H1 (cell line): ENCODE measurements around the gene SPSB3. TPM values are rescaled to one million over a fixed set of nuclear protein-coding genes. Genes with fewer than 3 reads are reported as not detected.

Experiments used
- CTCF ChIA-PET: fragments of 300-600 bp; sonication (Branson Sonifier 250); formaldehyde crosslinking; loops from one replicate; lab custom pipeline; 2021; ENCODE audit not compliant: partially characterized antibody; lab: Charles Lee
- POLR2A ChIA-PET: fragments of 300-600 bp; sonication (Branson Sonifier 250); formaldehyde crosslinking; loops from one replicate; lab custom pipeline; 2021; ENCODE audit warnings: inconsistent platforms; ENCODE audit not compliant: partially characterized antibody; lab: Charles Lee
- DNase-seq, 2 experiments: peaks; one replicate each; pipeline versions ENCODE4 v3.0.0 to v3.0.0-alpha.2; 2010 to 2022; ENCODE audit warnings: low spot score in 2 of 2, low read depth in 1 of 2, mixed read lengths in 1 of 2
- FAIRE-seq: peaks from 2 replicates; lab custom pipeline; 2011; peaks lifted over from hg19 to GRCh38; lab: Jason Lieb, UNC
- H2AFZ ChIP-seq: 2 replicates; pipeline ENCODE4 v1.8.1; 2012; ENCODE audit warnings: low read length, inconsistent platforms
- H2AK5ac ChIP-seq: 2 replicates; pipeline ENCODE4 v1.6.1; 2013; ENCODE audit warnings: low read depth, low read length
- H2BK120ac ChIP-seq: replicated peaks from 2 replicates; pipeline ENCODE3; 2013; ENCODE audit warnings: low read depth, low read length, inconsistent platforms
- H2BK12ac ChIP-seq: 2 replicates; pipeline ENCODE4 v1.6.1; 2013; ENCODE audit warnings: low read depth, low read length
- H2BK15ac ChIP-seq: 2 replicates; pipeline ENCODE4 v1.6.1; 2013; ENCODE audit warnings: low read length
- H2BK20ac ChIP-seq: 2 replicates; pipeline ENCODE4 v1.6.1; 2013; ENCODE audit warnings: low read length
- H2BK5ac ChIP-seq: 2 replicates; pipeline ENCODE4 v1.6.1; 2013; ENCODE audit warnings: low read depth, low read length
- H3K14ac ChIP-seq: 2 replicates; pipeline ENCODE4 v1.6.1; 2013; ENCODE audit warnings: inconsistent platforms; ENCODE audit not compliant: insufficient read length
- H3K18ac ChIP-seq: 2 replicates; pipeline ENCODE4 v1.6.1; 2013; ENCODE audit warnings: low read length; ENCODE audit errors: extremely low read depth
- H3K23ac ChIP-seq: 2 replicates; pipeline ENCODE4 v1.6.1; 2013; ENCODE audit warnings: inconsistent platforms; ENCODE audit not compliant: insufficient read length
- H3K23me2 ChIP-seq: 2 replicates; pipeline ENCODE4 v1.6.1; 2013; ENCODE audit warnings: low read depth, low read length
- H3K27ac ChIP-seq: 2 replicates; pipeline ENCODE4 v1.6.1; 2011; ENCODE audit warnings: low read depth, low read length, inconsistent platforms
- H3K27me3 ChIP-seq, 4 experiments: replicated peaks in 1 of 4; 1 replicate in 1 of 4; 2 replicates in 3 of 4; pipeline versions ENCODE4 v1.6.1 to v1.8.1; 2011 to 2013; ENCODE audit warnings: low read length in 3 of 4, mild to moderate bottlenecking in 3 of 4, inconsistent platforms in 2 of 4, mixed read lengths in 2 of 4, moderate library complexity in 1 of 4; ENCODE audit not compliant: control insufficient read depth in 3 of 4, insufficient read depth in 3 of 4; ENCODE audit errors: extremely low read depth in 1 of 4
- H3K36me3 ChIP-seq, 4 experiments: 2 replicates each; pipeline versions ENCODE4 v1.6.1 to v1.8.1; 2011 to 2013; ENCODE audit warnings: mild to moderate bottlenecking in 4 of 4, low read length in 3 of 4, moderate library complexity in 2 of 4, control low read depth in 1 of 4, inconsistent platforms in 1 of 4; ENCODE audit not compliant: insufficient read depth in 4 of 4, control insufficient read depth in 2 of 4
- H3K4ac ChIP-seq: replicated peaks from 2 replicates; pipeline ENCODE3; 2013; ENCODE audit warnings: low read length, low read depth, mixed read lengths, inconsistent platforms; ENCODE audit not compliant: insufficient read length
- H3K4me1 ChIP-seq, 4 experiments: replicated peaks in 1 of 4; 1 replicate in 1 of 4; 2 replicates in 3 of 4; pipeline versions ENCODE4 v1.6.1 to v1.8.1; 2011 to 2013; ENCODE audit warnings: low read length in 3 of 4, inconsistent platforms in 2 of 4, mixed read lengths in 1 of 4; ENCODE audit not compliant: insufficient read depth in 4 of 4, control insufficient read depth in 3 of 4
- H3K4me2 ChIP-seq, 2 experiments: 2 replicates each; pipeline versions ENCODE4 v1.6.1 to v1.8.1; 2011 to 2013; ENCODE audit warnings: low read depth in 2 of 2, low read length in 2 of 2, control low read depth in 1 of 2, inconsistent platforms in 1 of 2, mild to moderate bottlenecking in 1 of 2; ENCODE audit not compliant: insufficient read depth in 1 of 2
- H3K4me3 ChIP-seq, 4 experiments: fragments of 200-600, 300-600 bp in 1 of 4; sonication (generic), shearing (Covaris generic), sonication (Bioruptor Twin) in 1 of 4; 2 replicates each; pipeline versions ENCODE4 v1.5.1 to v1.8.1; 2011 to 2016; ENCODE audit warnings: low read length in 4 of 4, low read depth in 3 of 4, control low read depth in 2 of 4, inconsistent platforms in 2 of 4, mild to moderate bottlenecking in 2 of 4, mixed read lengths in 1 of 4, moderate library complexity in 1 of 4; ENCODE audit not compliant: insufficient read depth in 2 of 4; ENCODE audit errors: extremely low read depth in 1 of 4
- H3K56ac ChIP-seq: replicated peaks from 2 replicates; pipeline ENCODE3; 2013; ENCODE audit warnings: low read depth, mild to moderate bottlenecking, mixed read lengths, low read length, inconsistent platforms; ENCODE audit not compliant: insufficient read length
- H3K79me1 ChIP-seq: 2 replicates; pipeline ENCODE4 v1.6.1; 2013; ENCODE audit warnings: low read depth, low read length, control low read depth
- H3K79me2 ChIP-seq, 2 experiments: 2 replicates each; pipeline versions ENCODE4 v1.6.1 to v1.8.1; 2012 to 2013; ENCODE audit warnings: low read length in 2 of 2, mild to moderate bottlenecking in 2 of 2, inconsistent platforms in 1 of 2; ENCODE audit not compliant: insufficient read depth in 2 of 2, control insufficient read depth in 1 of 2
- H3K9ac ChIP-seq, 4 experiments: replicated peaks in 1 of 4; 1 replicate in 1 of 4; 2 replicates in 3 of 4; pipeline versions ENCODE4 v1.6.1 to v1.8.1; 2011 to 2013; ENCODE audit warnings: low read depth in 3 of 4, low read length in 3 of 4, control low read depth in 2 of 4, mild to moderate bottlenecking in 2 of 4, moderate library complexity in 2 of 4, inconsistent platforms in 1 of 4; ENCODE audit errors: extremely low read depth in 1 of 4
- H3K9me3 ChIP-seq, 2 experiments: 2 replicates each; pipeline versions ENCODE4 v1.6.1 to v1.8.1; 2012 to 2013; ENCODE audit warnings: mild to moderate bottlenecking in 2 of 2, moderate library complexity in 2 of 2, control low read depth in 1 of 2, inconsistent platforms in 1 of 2, low read depth in 1 of 2, low read length in 1 of 2, mixed read lengths in 1 of 2; ENCODE audit not compliant: insufficient read depth in 2 of 2
- H4K20me1 ChIP-seq, 2 experiments: replicated peaks in 1 of 2; 2 replicates each; pipeline versions ENCODE3 to v1.8.1; 2011 to 2013; ENCODE audit warnings: inconsistent platforms in 2 of 2, low read length in 2 of 2, mild to moderate bottlenecking in 1 of 2; ENCODE audit not compliant: insufficient read depth in 2 of 2, control insufficient read depth in 1 of 2
- H4K5ac ChIP-seq: 2 replicates; pipeline ENCODE4 v1.6.1; 2013; ENCODE audit warnings: low read length, low read depth, mixed read lengths, inconsistent platforms; ENCODE audit not compliant: insufficient read length
- H4K8ac ChIP-seq: 2 replicates; pipeline ENCODE4 v1.8.0; 2013; ENCODE audit warnings: mild to moderate bottlenecking, moderate library complexity, low read length, inconsistent platforms; ENCODE audit not compliant: insufficient read depth; ENCODE audit errors: extremely low read depth
- H4K91ac ChIP-seq: replicated peaks from 2 replicates; pipeline ENCODE3; 2013; ENCODE audit warnings: low read length, mixed read lengths, inconsistent platforms; ENCODE audit not compliant: insufficient read length
- CEBPB ChIP-seq: IDR thresholded peaks from 2 replicates; pipeline ENCODE4 v1.6.1; 2012; ENCODE audit warnings: low read depth, low read length
- KDM4A ChIP-seq: IDR thresholded peaks from one replicate; pipeline ENCODE4 v1.7.1; 2012; ENCODE audit warnings: low read depth, mild to moderate bottlenecking, moderate library complexity, low read length, inconsistent platforms; ENCODE audit not compliant: severe bottlenecking
- KDM5A ChIP-seq: fragments of 200-600 bp; IDR thresholded peaks from 2 replicates; pipeline ENCODE4 v1.7.1; 2012; ENCODE audit warnings: mild to moderate bottlenecking, low read length, inconsistent platforms, mixed read lengths
- POLR2AphosphoS5 ChIP-seq: IDR thresholded peaks from 2 replicates; pipeline ENCODE4 v1.6.1; 2011; ENCODE audit warnings: low read depth, low read length
- RFX5 ChIP-seq: IDR thresholded peaks from 2 replicates; pipeline ENCODE4 v1.6.1; 2011; ENCODE audit warnings: low read depth, low read length, improper control_type of control experiment, borderline replicate concordance
- SAP30 ChIP-seq: fragments of 300-600 bp; sonication (generic); IDR thresholded peaks from 2 replicates; pipeline ENCODE4 v1.7.1; 2012; ENCODE audit warnings: low read length, moderate library complexity, mild to moderate bottlenecking, inconsistent platforms; ENCODE audit not compliant: insufficient read depth, insufficient replicate concordance
- SP4 ChIP-seq: IDR thresholded peaks from 2 replicates; pipeline ENCODE4 v1.6.1; 2012; ENCODE audit warnings: low read length, inconsistent platforms
- TAF1 ChIP-seq: IDR thresholded peaks from 2 replicates; pipeline ENCODE4 v1.6.1; 2011; ENCODE audit warnings: mild to moderate bottlenecking, low read depth, low read length
- WGBS, 2 experiments: shearing (Covaris generic) in 1 of 2; methylation state at CpG; one replicate each; pipeline versions ENCODE4 v1.1.6 to v1.1.7; 2013 to 2015; ENCODE audit warnings: low lambda C conversion rate in 2 of 2, mixed read lengths in 2 of 2, inconsistent platforms in 1 of 2, low coverage in 1 of 2, missing lambda C conversion rate in 1 of 2; ENCODE audit not compliant: insufficient replicate concordance in 2 of 2, insufficient coverage in 1 of 2, insufficient read length in 1 of 2; ENCODE audit errors: extremely low coverage in 1 of 2, missing lambda C conversion rate in 1 of 2; 5-methylcytosine and 5-hydroxymethylcytosine counted together
- polyA plus RNA-seq, 7 experiments: library from polyadenylated mRNA; depleted of rRNA in 3 of 7; stranded (reverse) in 5 of 7; unstranded in 2 of 7; fragments of >200 nt in 5 of 7; fragments of 200-250 nt in 2 of 7; gene quantifications; 1 replicate in 5 of 7; 2 replicates in 1 of 7; 4 replicates in 1 of 7; pipeline versions ENCODE4 v1.2.1 to v1.2.3, GENCODE V29; 2011 to 2013; ENCODE audit warnings: missing spikeins in 2 of 7, mixed read lengths in 2 of 7
- total RNA-seq: library from RNA; stranded (reverse); fragmentation: NEBNext Ultra II Directional; extraction: Animal tissue kit (Norgen Biotek cat#: 25700); gene quantifications from 2 replicates; pipeline ENCODE4 v1.2.1, GENCODE V29; 2021
- TF ChIP-seq, protein P1 (sequence below), 3 experiments: IDR thresholded peaks; 1 replicate in 2 of 3; 2 replicates in 1 of 3; pipeline versions ENCODE4 v1.5.1 to v1.6.1; 2011; ENCODE audit warnings: low read length in 3 of 3, mild to moderate bottlenecking in 3 of 3, inconsistent platforms in 2 of 3, low read depth in 1 of 3, moderate library complexity in 1 of 3; ENCODE audit not compliant: insufficient read depth in 1 of 3; ENCODE audit errors: control extremely low read depth in 1 of 3
- TF ChIP-seq, protein P2 (sequence below): IDR thresholded peaks from 2 replicates; pipeline ENCODE4 v1.6.1; 2012; ENCODE audit warnings: inconsistent platforms

The SPSB3 gene
- total and polyA plus RNA-seq, 2 of the 8 experiments (the other 6 are each of a cell fraction or from before 2014, with no cell fraction given) = 22.5 to 37.8 TPM

DNA sequence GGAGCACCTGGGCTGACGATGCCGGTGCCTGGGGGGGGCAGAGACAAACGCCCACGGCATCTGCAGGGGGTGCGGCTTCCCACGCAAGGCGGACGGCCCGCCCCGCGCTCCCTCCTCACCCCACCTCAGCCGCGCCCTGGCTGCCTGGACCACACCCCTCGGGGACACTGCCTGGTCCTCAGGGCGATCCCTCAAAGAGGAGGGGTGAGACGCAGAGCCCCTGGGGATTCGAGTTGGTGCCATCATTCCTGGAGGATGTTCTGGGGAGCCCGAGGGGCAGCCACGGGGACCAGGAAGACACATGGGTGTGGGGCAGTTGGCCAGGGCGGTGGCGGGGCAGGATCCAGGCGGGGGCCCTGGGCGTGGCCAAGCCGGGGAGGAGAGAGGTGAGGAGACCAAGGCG lies 7.3 kb upstream of the SPSB3 start:
- no peaks in the 10 kb centered on the region for H3K27me3 ChIP-seq
- H3K56ac ChIP-seq = no peak overlapping the region
- no peaks in the 10 kb centered on the region for H3K9me3 ChIP-seq
- H2BK120ac ChIP-seq = no peak overlapping the region
- peaks cover 0 to 44% (median 2%) of the 10 kb centered on the region in 4 experiments; a peak in 4 of 8 replicates for H3K36me3 ChIP-seq
- H3K9ac ChIP-seq = no peak overlapping the region
- H3K4me2 ChIP-seq = no peak overlapping the region
- no peak overlapping the region for H2BK5ac ChIP-seq
- CTCF ChIA-PET = no interaction called here
- FAIRE-seq = no peak
- POLR2A ChIA-PET = interaction anchor here (1.3 to 4.0 kb wide), 5 partner anchors 10 to 31 kb away, joined by 3 to 15 read pairs (median 4); partner anchors contain the start of genes EME2 and MRPS34
- 93% methylated on average over 14 of the region's 25 CpGs; no CpG with 5 or more reads in 1 of the 2 experiments for WGBS, 2 experiments
- H3K79me2 ChIP-seq = peaks cover 0 to 22% of the 10 kb centered on the region in 2 experiments; a peak in 3 of 4 replicates
- no peak overlapping the region for H2BK15ac ChIP-seq
- peaks cover 17 to 18% of the 10 kb centered on the region in 2 experiments for H4K20me1 ChIP-seq
- no peak overlapping the region for H3K18ac ChIP-seq
- H2BK20ac ChIP-seq = no peak overlapping the region
- no peak overlapping the region for H2BK12ac ChIP-seq
- H4K8ac ChIP-seq = no peak overlapping the region
- H3K4me1 ChIP-seq = no peaks in the 10 kb centered on the region
- DNase-seq = no peak
- H3K4ac ChIP-seq = no peak overlapping the region
- no peak overlapping the region for H3K4me3 ChIP-seq
- H3K23ac ChIP-seq = no peak overlapping the region
- no peak overlapping the region for H3K27ac ChIP-seq
- H3K79me1 ChIP-seq = peaks cover 9% of the 10 kb centered on the region; the same call in 1 of the 2 replicates
- H4K5ac ChIP-seq = no peak overlapping the region
- no peaks in the 10 kb centered on the region for H3K23me2 ChIP-seq
- no peak overlapping the region for H2AK5ac ChIP-seq
- no peak overlapping the region for H4K91ac ChIP-seq
- no peak overlapping the region for H3K14ac ChIP-seq
- no peak overlapping the region for H2AFZ ChIP-seq
- TF ChIP-seq, protein P1, sequence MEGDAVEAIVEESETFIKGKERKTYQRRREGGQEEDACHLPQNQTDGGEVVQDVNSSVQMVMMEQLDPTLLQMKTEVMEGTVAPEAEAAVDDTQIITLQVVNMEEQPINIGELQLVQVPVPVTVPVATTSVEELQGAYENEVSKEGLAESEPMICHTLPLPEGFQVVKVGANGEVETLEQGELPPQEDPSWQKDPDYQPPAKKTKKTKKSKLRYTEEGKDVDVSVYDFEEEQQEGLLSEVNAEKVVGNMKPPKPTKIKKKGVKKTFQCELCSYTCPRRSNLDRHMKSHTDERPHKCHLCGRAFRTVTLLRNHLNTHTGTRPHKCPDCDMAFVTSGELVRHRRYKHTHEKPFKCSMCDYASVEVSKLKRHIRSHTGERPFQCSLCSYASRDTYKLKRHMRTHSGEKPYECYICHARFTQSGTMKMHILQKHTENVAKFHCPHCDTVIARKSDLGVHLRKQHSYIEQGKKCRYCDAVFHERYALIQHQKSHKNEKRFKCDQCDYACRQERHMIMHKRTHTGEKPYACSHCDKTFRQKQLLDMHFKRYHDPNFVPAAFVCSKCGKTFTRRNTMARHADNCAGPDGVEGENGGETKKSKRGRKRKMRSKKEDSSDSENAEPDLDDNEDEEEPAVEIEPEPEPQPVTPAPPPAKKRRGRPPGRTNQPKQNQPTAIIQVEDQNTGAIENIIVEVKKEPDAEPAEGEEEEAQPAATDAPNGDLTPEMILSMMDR (IDR thresholded peaks at IDR 0.05; ENCODE audit: control extremely low read depth in 1 of 3, insufficient read depth in 1 of 3, low read depth in 1 of 3, low read length in 3 of 3) = no peak
- TF ChIP-seq RFX5 (no peak), TAF1 (no peak), KDM5A (no peak), KDM4A (no peak), SAP30 (no peak), SP4 (no peak), POLR2AphosphoS5 (no peak), CEBPB (no peak)
- TF ChIP-seq, protein P2, sequence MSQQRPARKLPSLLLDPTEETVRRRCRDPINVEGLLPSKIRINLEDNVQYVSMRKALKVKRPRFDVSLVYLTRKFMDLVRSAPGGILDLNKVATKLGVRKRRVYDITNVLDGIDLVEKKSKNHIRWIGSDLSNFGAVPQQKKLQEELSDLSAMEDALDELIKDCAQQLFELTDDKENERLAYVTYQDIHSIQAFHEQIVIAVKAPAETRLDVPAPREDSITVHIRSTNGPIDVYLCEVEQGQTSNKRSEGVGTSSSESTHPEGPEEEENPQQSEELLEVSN = no peak
